ENCODE data around the gene ZNF292. TPM values are rescaled to one million over a fixed set of nuclear protein-coding genes. Genes with fewer than 3 reads are reported as not detected.
"Not testable (repeated sequence)": the region's sequence is repeated elsewhere in the genome, so short reads cannot be mapped to it uniquely, and the experiment has no call there.

Gene ZNF292
- total RNA-seq, 1 donor from 2014 or later = 30.4 TPM

DNA sequence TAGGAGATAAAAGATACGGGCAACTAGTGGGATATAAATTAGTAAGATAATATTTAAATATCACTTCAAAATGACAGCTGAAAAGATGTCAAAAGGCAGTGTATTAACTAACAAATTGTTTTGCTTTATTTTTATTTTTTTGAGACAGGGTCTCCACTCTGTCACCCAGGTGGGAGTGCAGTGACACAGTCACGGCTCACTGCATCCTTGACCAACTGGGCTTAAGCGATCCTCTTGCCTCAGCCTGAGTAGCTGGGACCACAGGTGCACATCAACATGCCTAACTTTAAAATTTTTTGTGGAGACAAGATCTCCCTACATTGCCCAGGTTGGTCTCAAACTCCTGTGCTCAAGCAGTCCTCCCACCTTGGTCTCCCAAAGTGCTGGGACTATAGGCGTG is 5.9 kb downstream of the ZNF292 start:
- DNase-seq (ENCODE audit: low spot score) = no peak

DNA sequence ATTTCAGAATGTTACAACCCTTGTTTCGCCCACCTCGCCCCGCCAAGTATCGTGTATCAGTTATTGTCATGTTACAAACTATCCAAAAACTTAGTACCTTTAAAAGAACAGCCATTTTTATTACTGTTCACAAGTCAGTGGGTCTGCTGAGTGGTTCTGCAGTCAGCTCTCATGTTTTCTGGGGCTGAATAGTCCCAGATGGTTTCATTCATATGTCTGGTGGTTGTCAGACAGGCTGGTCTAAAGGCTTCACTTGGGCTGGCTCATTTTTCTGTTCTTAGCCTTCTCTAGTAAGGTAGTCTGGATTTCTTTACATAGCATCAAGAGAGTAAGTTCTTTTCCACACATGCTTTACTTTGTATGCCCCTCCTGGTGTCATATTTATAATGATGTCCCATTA is 8.6 kb downstream of the ZNF292 start:
- DNase-seq (ENCODE audit: low spot score) = no peak

DNA sequence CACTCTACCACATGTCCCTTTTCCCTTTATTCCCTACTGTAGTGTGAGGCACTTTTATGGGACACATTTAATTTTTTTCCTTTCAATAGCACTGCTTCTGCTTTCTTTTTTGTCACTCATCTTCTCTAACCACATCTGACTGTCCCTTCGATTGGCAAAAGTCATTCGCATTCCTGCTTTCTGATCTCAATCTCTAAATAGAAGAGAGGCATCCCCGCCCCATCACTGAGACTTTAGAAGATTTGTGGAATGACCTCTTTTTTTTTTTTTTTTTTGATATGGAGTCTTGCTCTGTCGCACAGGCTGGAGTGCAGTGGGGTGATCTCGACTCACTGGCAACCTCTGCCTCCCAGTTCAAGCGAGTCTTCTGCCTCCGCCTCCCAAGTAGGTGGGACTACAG is 9.1 kb downstream of the ZNF292 start:
- DNase-seq (ENCODE audit: low spot score) = no peak

DNA sequence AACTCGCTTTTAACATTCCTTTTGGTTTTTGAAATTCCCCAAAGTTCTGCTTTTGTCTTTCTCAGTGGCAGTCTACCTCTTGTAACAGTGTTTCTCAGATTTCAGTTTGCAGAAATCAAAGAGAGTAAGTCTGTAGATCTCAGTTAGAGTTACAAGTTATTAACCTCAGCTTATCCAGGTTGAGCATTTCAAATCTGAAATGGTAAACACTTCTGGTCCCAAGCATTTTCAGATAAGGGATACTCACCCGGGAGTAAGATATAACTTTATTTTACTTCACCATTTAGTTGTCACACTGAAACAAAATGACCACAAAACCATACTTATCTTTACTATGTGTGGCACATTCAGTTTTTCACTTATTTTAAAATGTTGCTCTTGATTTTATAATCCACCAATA is 9.8 kb downstream of the ZNF292 start:
- no peak for DNase-seq (ENCODE audit: low spot score)

DNA sequence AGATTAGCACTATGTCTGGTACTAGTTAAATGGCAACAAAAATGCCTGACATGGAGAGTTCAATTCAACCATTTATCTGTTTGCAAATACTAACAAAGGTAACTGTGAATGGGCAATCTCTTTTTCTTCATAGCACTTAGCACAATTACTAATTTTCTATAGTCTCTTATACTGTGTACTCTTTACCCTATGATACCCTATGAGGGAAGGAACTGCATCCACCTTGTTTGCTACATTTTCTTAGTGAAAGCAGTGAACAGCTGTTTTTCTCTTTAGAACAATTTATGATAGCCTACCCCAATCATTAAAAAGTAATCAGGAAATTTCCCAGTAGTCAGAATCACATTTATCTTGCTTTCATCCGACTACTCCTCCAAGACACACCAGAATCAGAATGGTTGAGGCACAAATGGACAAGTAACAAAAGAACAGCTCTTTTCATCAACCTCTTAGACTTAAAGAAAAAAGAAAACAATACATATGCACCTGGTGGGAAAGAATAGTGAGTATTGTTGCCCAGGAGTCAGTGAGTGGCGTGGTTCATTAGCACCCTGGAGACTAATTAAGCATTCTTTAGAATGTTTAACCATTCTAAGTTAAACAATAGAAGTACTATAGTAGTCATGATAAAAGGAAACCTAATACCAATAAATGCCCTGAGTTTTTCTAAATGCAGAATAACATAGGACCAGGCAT is 16.7 kb downstream of the ZNF292 start:
- DNase-seq (ENCODE audit: low spot score) = no peak

DNA sequence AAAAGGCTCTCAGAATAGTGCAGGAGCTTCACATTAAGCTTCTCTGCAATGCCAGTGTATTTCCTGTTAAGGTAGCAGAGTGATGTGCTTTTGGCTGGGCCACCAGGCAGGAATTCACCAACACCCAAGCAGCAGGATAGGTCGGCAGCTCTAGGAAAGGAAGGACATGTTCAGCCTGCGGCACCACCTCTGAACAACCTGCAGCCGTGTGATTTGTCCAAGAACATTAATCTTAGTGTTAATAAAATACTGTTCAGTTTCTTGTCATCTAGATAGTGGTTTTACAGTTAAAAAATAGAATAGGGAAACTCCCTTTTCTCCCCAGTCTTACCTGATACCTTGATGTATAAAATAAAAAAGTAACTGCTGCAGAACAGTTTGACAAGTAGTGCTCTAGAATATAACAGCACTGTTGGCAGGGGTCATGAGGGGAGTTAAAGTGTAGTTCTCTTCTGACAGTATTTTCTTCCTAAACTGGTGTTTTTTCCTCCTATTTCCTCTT is 18.8 kb downstream of the ZNF292 start:
- no peak for DNase-seq (ENCODE audit: low spot score)

DNA sequence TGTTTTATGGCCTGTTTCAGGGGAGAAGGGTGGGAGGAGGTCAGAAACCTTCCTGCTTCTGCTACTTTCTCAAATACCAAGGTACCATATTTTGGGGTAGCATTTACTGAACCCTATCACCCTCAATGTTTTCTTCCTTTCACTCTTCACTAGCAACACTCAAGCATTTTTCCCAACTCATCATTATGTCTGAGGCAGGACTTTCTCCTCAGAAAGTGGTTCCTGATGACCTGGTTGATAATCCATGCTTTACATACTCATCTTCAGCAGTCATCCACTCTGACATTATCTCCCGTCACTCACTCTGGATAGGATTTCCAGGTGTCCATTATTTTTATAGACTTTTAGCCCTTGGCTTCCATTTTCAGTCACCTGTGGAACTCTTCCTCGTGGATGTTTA is 21.1 kb downstream of the ZNF292 start:
- DNase-seq (ENCODE audit: low spot score) = no peak

DNA sequence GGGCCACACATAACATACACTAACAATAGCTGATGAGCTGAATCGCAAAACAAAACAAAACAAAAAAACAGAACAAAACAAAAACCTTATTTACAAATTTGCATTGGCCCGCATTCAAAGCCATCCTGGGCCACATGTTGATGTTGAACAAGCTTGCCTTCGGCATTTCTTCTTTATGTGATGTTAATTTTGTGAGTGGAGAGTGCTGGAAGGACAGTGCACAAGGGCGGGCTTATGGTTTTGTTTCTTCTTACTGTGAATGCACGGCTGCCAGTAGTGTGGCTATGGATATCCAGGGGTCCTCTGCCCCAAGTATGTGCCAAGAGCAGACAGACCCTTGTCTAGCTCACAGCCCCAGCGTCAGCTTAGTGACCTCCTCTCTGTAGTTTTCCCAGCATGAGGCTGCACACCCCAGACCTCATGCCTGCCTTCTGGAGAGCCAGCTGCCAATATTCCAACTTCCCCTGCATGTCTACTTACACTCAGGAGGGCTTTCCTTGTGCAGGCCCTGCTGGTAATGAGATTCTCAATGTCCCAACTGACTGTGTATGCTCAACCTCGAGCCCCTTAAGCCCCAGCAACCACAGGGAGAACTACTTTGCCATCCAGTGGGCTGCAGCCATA is 24.9 kb downstream of the ZNF292 start:
- DNase-seq (ENCODE audit: low spot score) = no peak

DNA sequence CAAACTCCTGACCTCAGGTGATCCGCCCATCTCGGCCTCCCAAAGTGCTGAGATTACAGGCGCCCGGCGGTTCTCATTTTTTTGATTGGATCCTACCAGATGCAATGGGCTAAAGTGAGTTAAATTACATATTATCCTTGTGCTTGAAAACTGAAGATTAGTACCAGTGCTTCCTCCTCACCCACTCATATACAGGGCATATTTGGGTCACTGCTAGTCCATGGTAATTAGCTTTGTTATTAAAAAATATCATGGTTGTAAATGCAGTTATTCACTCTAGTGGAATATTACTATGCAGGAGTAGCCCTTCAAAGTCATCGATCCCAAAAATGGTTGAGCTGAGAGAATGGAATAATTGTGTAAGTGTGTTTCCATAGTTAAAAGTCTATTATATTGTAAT is 26.5 kb downstream of the ZNF292 start:
- DNase-seq (ENCODE audit: low spot score) = no peak

DNA sequence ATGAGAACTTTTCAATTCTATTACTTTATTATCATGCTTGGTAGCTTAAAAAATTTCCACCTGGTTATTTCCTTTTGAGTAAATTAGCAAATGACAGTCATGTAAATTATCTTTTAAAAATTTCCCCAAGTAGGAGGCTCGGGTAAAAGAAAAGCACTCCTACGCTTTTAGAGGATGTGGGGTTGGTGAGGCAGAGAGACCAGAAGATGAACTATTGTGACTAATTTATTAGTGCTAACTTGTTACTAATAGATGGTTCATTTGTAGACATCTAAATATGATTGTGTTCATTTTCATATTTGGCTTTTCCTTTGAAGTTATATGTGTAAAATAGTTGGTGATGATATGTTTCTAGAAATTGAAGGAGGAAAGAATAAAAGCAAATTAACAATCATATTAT is 27.0 kb downstream of the ZNF292 start:
- no peak for DNase-seq (ENCODE audit: low spot score)

DNA sequence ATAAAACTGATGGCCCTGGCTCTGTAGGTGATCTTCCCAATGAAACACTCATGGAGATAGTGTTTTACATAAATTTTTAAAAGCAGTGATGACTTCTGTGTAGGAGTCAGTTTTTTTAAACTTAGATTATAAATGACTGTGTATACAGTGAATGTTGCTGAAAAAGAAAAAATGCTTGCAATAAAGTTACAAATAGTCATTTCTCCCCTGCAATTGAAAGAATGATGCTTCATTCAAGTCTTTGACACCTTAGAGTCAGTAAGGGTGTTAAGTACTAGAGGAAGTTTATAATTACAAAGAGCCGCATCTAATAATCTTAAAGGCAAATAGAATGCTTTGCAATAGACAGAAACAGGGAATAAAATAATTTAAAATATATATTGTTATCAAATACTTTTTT is 27.6 kb downstream of the ZNF292 start:
- DNase-seq (ENCODE audit: low spot score) = no peak

DNA sequence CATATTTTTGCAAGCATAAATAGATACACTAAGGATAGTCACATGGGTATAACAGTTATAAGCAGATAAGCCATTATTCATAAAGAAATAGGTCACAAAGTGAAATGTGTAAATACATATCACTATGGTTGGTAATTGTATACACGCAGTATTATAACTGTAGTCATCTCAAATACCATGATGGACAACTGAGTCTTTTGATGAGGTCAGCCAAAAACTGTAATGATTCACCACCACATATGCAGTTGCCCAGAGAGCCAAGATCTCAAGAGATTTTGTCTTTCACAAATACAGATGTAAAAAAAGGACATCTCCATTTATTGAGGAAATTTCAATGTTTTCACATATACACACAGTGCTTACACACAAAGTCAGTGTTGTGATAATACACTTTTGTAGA is 28.3 kb downstream of the ZNF292 start:
- DNase-seq (ENCODE audit: low spot score) = no peak

DNA sequence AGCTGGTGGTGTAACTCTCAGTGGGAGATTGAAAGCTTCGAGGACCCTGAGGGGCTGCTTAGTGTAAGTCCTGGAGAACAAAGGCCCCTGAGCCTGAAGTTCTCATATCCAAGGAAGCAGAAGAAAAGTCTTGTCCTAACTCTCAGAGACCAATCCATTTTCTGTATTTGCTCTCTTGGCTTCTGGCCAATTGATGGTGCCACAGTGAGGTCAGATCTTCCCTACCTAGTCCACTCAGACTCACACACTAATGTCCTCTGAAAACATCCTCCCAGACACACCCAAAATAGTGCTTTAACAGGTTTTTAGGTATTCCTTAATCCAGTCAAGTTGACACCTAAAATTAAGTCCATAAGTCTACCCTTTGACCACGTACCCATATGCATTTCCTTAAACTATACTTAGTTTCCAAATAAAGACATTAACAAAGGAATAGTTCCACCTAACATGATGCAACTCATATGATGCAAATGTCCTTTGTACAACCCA is 29.4 kb downstream of the ZNF292 start:
- DNase-seq (ENCODE audit: low spot score) = no peak

DNA sequence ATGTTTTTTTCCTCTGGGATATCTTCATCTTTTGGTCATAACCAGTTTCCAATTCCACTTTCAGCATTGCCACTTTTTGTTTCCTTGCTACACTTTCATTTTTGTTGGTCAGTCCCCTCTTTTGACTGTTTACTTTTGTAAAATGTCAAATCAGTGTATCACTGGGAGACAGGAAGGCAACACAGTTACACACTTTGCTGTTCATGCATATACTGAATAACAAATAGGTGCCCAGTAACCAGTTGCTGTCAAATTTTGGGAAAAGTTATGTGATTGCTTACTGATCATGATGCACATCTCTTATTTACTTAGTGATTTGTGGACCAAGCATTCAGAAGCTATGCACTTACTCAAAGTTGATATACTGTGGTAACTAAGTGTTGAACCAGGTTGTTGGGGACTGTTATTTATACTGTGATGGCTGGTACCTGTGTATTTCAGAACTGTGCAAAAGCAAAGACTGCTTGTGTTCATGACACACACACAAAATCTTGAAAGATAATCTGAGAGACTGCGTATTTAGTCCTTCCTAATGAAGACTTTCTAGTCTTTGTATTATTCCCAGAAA is 41.0 kb downstream of the ZNF292 start:
- DNase-seq (ENCODE audit: low spot score) = no peak

DNA sequence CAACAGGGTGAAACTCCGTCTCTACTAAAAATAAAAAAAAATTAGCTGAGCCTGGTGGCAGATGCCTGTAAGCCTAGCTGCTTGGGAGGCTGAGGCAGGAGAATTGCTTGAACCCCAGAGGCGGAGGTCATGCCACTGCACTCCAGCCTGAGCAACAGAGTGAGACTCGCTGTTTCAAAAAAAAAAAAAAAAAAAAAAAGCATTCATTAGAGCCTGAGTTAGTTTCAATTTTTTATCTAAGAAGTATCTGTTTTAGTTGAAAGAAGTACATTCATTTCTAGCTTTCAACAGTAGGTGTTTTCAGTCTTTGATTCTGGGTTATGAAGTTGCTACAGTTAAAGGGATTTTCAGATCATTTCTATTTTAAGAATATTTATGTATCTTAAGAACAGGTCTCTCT is 42.2 kb downstream of the ZNF292 start:
- no peak for DNase-seq (ENCODE audit: low spot score)

DNA sequence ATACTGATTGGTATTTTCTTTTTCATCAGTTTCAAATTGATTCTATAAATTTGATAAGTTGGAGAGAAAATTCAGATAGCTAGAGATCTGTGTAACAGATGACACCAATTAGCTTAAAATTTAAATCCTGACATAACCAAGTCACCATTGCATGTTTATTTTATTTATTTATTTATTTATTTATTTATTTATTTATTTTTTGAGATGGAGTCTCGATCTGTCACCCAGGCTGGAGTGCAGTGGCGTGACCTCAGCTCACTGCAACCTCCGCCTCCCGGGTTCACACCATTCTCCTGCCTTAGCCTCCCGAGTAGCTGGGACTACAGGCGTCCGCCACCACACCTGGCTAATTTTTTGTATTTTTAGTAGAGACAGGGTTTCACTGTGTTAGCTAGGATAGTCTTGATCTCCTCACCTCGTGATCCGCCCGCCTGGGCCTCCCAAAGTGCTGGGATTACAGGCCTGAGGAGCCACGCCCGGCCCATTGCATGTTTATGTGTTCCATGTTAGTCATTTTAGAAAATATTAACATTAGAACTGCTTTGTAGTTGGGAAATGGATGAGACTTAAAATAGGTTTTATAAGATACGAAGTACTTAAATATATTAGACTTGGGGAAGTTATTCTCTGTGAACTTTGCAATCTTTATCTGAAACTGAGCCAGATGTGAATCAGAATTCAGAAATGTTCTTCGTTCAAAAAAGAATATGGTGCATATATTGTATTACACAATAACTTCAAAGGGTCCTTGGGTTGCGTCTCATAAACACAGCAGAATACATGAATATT is 42.9 kb downstream of the ZNF292 start:
- not testable (repeated sequence) for DNase-seq (ENCODE audit: low spot score)

DNA sequence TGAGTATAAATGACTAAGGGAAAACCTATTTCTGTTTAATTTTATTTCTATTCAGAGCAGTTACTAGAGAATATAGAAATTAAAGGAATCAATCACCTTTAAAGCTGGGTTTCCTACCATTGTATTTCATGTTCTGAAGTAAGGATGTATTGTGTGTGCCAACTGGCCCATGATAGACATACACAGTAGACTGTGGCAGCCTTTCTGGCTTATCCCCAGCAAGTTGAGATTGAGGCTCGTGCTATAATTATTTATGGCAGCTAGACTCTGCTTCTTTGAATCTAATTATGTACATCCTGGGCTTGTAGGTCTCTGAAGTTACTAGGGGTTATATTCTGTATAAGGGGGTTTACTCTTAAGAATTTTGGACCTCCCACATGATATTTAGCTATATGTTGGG is 44.4 kb downstream of the ZNF292 start:
- DNase-seq (ENCODE audit: low spot score) = no peak

DNA sequence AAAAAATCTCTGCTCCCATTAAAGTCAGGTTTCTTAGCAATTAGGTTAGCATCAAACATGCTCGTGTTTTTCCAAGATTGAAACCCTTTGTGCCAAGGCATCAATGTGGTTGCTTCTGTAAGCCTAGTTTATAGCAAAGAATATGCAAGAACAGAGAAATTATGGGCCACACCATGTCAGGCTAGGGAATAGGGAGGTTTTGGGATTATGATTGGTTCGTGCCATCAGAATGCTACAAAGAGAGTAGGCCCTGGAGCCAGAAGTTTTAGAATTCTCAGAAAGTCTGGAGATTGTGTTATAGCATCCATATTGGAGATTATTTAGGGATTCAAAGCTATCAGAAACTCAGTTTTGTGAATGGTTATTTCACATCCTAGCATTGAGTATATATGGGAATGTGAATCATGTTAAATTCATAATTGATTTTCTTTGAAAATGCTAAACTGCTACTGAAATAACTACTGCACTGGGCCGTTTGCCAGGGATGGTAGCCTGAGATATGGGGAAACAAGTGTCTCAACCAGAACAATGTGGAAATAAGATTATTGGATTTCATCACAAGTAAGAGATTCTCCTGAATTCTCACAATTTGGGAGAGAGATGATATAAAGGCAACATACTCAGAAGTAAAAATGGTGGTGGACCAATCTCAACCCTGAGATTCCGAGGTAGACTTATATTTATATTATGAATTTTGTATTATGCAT is 45.3 kb downstream of the ZNF292 start:
- no peak for DNase-seq (ENCODE audit: low spot score)

DNA sequence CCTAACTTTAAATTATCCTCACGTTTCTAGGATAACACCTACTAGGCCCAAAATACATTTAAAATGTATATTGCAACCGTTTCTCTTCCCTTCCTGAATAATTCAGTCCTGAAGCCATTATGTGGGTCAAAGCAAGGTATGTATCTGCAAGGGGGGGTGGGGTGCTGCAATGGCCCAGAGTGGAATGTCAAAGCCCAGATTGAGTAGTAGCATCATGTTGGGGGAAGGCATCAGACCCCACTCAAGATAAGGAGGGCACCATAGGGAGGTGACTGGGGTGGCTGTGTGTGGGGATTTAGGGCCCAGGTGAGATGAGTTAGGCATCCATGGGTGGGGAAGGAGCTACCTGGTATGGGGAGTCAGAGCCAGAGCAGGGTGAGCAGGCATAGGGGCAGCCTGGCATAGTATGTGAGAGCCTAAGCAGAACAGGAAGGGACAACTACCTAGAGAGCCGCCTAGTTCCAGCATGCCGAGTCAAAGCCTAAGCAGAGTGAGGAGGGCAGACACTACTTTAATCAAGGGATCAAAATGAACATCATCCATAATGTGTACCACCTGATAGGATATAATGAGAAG is 48.2 kb downstream of the ZNF292 start:
- no peak for DNase-seq (ENCODE audit: low spot score)

DNA sequence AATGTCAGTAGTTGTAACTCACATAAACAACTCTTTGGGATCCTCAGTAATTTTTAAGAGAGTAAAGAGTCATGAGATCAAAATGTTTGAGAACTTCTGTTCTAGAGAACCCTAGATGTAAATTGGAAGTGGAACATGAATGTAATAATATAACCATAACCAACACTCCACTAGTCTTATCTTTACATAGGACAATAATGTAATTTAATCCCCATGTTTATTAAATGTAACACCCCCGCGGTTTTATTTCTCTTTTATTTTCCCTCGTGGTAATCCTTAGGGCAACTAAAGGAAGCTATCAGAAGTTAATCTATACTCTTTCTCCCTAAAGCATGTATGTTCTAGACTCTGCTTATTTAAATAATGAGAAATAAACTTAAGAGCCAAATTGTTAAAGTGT is 54.4 kb downstream of the ZNF292 start:
- no peak for DNase-seq (ENCODE audit: low spot score)

DNA sequence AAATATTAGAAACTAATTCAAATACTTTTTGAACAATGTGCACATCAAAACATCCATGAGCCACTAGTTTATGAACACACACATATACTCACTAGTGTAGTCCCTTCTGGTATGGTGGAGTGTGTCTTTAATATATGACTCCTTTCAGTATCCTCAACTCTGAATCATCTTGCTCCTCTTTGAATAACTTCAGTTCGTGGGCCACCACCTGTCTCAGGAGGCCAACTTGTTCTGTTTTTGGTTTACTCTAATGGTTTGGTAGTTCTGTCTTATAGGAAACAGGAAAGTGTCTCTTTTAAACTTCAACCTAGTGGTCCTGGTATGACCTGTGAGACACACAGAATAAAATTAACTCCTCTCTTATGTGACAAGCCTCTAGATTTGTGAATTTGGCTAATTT is 55.6 kb downstream of the ZNF292 start:
- DNase-seq (ENCODE audit: low spot score) = no peak

Measured in mesenteric fat pad (tissue), 1 donor.